H1 (cell line): ENCODE data around the gene VPS13A. TPM values are rescaled to one million over a fixed set of nuclear protein-coding genes. Genes with fewer than 3 reads are reported as not detected.

Experiments
- CREB1 ChIP-seq: IDR thresholded peaks from 2 replicates; pipeline ENCODE4 v1.6.1; 2012; ENCODE audit warnings: inconsistent platforms
- JUN ChIP-seq: IDR thresholded peaks from 2 replicates; pipeline ENCODE4 v1.6.1; 2011; ENCODE audit warnings: low read depth, mild to moderate bottlenecking, improper control_type of control experiment, low read length
- KDM4A ChIP-seq: IDR thresholded peaks from one replicate; pipeline ENCODE4 v1.7.1; 2012; ENCODE audit warnings: low read depth, mild to moderate bottlenecking, moderate library complexity, low read length, inconsistent platforms; ENCODE audit not compliant: severe bottlenecking
- SP2 ChIP-seq: IDR thresholded peaks from 2 replicates; pipeline ENCODE4 v1.6.1; 2012; ENCODE audit warnings: mild to moderate bottlenecking, low read length, inconsistent platforms
- SRF ChIP-seq: IDR thresholded peaks from 2 replicates; pipeline ENCODE4 v1.6.1; 2011; ENCODE audit warnings: mild to moderate bottlenecking, low read depth, low read length, moderate library complexity
- polyA plus RNA-seq, 7 experiments: library from polyadenylated mRNA; depleted of rRNA in 3 of 7; stranded (reverse) in 5 of 7; unstranded in 2 of 7; fragments of >200 nt in 5 of 7; fragments of 200-250 nt in 2 of 7; gene quantifications; 1 replicate in 5 of 7; 2 replicates in 1 of 7; 4 replicates in 1 of 7; pipeline versions ENCODE4 v1.2.1 to v1.2.3, GENCODE V29; 2011 to 2013; ENCODE audit warnings: missing spikeins in 2 of 7, mixed read lengths in 2 of 7
- total RNA-seq: library from RNA; stranded (reverse); fragmentation: NEBNext Ultra II Directional; extraction: Animal tissue kit (Norgen Biotek cat#: 25700); gene quantifications from 2 replicates; pipeline ENCODE4 v1.2.1, GENCODE V29; 2021
- TF ChIP-seq, protein P1 (sequence below), 3 experiments: IDR thresholded peaks; 1 replicate in 2 of 3; 2 replicates in 1 of 3; pipeline versions ENCODE4 v1.5.1 to v1.6.1; 2011; ENCODE audit warnings: low read length in 3 of 3, mild to moderate bottlenecking in 3 of 3, inconsistent platforms in 2 of 3, low read depth in 1 of 3, moderate library complexity in 1 of 3; ENCODE audit not compliant: insufficient read depth in 1 of 3; ENCODE audit errors: control extremely low read depth in 1 of 3
- TF ChIP-seq, protein P2 (sequence below): fragments of 300-600 bp; sonication (generic); IDR thresholded peaks from 2 replicates; pipeline ENCODE4 v1.7.1; 2012; ENCODE audit warnings: low read length, moderate library complexity, mild to moderate bottlenecking, inconsistent platforms; ENCODE audit not compliant: insufficient replicate concordance

Gene VPS13A
- total and polyA plus RNA-seq, 2 of the 8 experiments (the other 6 are each of a cell fraction or from before 2014, with no cell fraction given): 6.0 to 36.5 TPM

DNA sequence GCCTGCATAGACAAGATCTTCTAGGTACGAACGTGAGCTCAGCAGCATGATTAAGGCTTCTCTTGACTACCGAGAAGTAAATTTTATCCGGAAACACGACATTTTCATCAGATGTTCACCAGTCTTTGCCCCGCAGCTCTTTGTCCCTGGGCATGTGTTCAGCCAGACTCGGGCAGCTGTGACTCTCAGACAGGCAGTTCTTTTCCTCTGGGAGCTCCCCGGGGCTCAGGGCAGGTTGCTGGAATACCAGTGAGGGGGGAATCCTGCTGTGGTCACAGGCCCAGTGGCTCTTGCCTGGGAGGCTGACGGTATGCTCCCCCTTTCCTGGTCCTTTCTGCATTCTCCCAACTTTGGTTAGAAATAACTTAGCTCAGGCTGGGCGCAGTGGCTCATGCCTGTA, 284.7 kb downstream of the VPS13A start (continued):
- TF ChIP-seq, protein P1, sequence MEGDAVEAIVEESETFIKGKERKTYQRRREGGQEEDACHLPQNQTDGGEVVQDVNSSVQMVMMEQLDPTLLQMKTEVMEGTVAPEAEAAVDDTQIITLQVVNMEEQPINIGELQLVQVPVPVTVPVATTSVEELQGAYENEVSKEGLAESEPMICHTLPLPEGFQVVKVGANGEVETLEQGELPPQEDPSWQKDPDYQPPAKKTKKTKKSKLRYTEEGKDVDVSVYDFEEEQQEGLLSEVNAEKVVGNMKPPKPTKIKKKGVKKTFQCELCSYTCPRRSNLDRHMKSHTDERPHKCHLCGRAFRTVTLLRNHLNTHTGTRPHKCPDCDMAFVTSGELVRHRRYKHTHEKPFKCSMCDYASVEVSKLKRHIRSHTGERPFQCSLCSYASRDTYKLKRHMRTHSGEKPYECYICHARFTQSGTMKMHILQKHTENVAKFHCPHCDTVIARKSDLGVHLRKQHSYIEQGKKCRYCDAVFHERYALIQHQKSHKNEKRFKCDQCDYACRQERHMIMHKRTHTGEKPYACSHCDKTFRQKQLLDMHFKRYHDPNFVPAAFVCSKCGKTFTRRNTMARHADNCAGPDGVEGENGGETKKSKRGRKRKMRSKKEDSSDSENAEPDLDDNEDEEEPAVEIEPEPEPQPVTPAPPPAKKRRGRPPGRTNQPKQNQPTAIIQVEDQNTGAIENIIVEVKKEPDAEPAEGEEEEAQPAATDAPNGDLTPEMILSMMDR (IDR thresholded peaks at IDR 0.05; ENCODE audit: control extremely low read depth in 1 of 3, insufficient read depth in 1 of 3, low read depth in 1 of 3, low read length in 3 of 3): no peak
- no peak for TF ChIP-seq CREB1
- TF ChIP-seq, protein P2, sequence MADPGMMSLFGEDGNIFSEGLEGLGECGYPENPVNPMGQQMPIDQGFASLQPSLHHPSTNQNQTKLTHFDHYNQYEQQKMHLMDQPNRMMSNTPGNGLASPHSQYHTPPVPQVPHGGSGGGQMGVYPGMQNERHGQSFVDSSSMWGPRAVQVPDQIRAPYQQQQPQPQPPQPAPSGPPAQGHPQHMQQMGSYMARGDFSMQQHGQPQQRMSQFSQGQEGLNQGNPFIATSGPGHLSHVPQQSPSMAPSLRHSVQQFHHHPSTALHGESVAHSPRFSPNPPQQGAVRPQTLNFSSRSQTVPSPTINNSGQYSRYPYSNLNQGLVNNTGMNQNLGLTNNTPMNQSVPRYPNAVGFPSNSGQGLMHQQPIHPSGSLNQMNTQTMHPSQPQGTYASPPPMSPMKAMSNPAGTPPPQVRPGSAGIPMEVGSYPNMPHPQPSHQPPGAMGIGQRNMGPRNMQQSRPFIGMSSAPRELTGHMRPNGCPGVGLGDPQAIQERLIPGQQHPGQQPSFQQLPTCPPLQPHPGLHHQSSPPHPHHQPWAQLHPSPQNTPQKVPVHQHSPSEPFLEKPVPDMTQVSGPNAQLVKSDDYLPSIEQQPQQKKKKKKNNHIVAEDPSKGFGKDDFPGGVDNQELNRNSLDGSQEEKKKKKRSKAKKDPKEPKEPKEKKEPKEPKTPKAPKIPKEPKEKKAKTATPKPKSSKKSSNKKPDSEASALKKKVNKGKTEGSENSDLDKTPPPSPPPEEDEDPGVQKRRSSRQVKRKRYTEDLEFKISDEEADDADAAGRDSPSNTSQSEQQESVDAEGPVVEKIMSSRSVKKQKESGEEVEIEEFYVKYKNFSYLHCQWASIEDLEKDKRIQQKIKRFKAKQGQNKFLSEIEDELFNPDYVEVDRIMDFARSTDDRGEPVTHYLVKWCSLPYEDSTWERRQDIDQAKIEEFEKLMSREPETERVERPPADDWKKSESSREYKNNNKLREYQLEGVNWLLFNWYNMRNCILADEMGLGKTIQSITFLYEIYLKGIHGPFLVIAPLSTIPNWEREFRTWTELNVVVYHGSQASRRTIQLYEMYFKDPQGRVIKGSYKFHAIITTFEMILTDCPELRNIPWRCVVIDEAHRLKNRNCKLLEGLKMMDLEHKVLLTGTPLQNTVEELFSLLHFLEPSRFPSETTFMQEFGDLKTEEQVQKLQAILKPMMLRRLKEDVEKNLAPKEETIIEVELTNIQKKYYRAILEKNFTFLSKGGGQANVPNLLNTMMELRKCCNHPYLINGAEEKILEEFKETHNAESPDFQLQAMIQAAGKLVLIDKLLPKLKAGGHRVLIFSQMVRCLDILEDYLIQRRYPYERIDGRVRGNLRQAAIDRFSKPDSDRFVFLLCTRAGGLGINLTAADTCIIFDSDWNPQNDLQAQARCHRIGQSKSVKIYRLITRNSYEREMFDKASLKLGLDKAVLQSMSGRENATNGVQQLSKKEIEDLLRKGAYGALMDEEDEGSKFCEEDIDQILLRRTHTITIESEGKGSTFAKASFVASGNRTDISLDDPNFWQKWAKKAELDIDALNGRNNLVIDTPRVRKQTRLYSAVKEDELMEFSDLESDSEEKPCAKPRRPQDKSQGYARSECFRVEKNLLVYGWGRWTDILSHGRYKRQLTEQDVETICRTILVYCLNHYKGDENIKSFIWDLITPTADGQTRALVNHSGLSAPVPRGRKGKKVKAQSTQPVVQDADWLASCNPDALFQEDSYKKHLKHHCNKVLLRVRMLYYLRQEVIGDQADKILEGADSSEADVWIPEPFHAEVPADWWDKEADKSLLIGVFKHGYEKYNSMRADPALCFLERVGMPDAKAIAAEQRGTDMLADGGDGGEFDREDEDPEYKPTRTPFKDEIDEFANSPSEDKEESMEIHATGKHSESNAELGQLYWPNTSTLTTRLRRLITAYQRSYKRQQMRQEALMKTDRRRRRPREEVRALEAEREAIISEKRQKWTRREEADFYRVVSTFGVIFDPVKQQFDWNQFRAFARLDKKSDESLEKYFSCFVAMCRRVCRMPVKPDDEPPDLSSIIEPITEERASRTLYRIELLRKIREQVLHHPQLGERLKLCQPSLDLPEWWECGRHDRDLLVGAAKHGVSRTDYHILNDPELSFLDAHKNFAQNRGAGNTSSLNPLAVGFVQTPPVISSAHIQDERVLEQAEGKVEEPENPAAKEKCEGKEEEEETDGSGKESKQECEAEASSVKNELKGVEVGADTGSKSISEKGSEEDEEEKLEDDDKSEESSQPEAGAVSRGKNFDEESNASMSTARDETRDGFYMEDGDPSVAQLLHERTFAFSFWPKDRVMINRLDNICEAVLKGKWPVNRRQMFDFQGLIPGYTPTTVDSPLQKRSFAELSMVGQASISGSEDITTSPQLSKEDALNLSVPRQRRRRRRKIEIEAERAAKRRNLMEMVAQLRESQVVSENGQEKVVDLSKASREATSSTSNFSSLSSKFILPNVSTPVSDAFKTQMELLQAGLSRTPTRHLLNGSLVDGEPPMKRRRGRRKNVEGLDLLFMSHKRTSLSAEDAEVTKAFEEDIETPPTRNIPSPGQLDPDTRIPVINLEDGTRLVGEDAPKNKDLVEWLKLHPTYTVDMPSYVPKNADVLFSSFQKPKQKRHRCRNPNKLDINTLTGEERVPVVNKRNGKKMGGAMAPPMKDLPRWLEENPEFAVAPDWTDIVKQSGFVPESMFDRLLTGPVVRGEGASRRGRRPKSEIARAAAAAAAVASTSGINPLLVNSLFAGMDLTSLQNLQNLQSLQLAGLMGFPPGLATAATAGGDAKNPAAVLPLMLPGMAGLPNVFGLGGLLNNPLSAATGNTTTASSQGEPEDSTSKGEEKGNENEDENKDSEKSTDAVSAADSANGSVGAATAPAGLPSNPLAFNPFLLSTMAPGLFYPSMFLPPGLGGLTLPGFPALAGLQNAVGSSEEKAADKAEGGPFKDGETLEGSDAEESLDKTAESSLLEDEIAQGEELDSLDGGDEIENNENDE: no peak
- TF ChIP-seq KDM4A: no peak
- TF ChIP-seq SRF: no peak
- no peak for TF ChIP-seq SP2
- no peak for TF ChIP-seq JUN
- TF ChIP-seq, all 59 proteins: peak for 0
